NCI-H69 (cell line): ENCODE data around the gene THEM5.

Source experiments
- DNase-seq: peaks from one replicate; lab custom pipeline; 2025; lab: John Stamatoyannopoulos, UW

The THEM5 gene

DNA sequence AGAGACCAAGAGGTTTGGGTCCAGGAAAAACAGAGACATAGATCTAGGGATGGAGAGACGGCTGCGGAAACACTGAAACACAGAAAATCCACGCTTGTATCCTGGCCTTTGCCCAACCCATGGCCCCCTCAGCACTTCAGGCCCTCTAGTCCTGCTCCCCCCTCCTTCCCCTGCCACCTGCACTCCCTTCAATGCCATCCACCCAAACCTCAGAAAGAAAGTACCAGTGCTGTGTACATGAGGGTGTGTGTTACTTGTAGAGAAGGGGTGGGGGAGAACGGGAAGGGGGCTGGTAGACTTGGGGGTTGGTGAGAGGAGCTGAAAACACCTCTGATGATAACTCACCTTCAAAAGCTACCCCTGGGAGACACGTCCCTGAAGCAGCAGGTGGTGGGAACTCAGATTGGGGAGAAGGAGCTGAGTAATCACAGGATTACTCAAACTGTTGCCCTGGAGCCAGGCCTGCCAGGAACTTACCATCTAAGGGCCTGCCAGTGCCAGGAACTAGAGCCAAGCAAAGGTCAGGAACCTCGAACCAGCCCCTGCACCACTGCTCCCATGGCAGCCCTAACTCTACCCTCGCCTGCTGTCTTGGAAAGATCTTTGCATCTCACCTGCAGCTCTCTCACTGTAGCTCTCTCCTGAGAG, 33.4 kb downstream of the THEM5 start:
- no peak for DNase-seq

DNA sequence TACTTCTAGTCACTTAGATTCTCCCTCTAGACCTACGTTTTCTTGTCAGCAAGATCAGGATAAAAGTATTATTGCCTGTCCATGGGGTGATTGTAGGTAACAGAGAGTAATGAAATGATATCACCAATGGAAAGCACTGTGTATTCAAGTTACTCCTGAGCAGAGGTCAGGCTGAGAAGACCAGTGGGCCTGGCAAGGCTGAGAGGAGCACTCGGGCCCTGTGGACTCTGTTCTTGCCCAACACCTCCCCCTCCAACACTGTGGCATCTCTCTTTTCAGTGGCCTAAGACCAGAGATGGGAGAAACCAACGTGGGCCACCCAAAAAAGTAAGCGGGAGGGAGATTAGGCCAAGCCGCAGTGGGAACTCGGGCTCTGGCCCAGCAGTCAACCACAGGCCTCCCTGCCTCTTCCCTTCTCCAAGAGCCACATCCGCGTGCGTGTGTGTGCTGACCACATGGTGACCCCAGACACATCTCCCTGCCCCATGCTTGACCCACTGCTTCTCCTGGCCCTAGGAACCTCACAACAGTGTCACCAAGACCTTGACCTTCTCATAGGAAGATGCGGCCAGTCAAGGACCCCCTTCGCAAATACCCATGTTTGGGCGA, 34.2 kb downstream of the THEM5 start:
- DNase-seq = no peak

DNA sequence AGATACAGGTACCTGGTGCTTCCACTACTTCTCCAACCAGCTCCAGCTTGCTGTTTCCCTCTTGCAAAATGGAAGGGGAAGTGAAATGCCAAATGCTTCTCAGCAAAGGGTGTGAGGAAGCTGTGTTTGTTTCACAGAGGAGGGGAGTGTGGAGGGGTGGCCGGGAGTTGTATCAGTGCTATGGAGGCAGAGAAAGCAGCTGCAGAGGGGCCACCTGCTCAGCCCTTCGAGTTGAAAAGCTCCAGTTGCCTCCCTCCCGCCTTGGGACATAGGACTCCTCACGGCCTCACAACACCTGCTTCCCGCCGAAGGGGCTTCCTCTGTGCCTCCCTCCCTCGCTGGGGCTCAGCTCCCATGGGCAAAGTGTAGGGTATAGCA, 36.2 kb downstream of the THEM5 start:
- DNase-seq = no peak

DNA sequence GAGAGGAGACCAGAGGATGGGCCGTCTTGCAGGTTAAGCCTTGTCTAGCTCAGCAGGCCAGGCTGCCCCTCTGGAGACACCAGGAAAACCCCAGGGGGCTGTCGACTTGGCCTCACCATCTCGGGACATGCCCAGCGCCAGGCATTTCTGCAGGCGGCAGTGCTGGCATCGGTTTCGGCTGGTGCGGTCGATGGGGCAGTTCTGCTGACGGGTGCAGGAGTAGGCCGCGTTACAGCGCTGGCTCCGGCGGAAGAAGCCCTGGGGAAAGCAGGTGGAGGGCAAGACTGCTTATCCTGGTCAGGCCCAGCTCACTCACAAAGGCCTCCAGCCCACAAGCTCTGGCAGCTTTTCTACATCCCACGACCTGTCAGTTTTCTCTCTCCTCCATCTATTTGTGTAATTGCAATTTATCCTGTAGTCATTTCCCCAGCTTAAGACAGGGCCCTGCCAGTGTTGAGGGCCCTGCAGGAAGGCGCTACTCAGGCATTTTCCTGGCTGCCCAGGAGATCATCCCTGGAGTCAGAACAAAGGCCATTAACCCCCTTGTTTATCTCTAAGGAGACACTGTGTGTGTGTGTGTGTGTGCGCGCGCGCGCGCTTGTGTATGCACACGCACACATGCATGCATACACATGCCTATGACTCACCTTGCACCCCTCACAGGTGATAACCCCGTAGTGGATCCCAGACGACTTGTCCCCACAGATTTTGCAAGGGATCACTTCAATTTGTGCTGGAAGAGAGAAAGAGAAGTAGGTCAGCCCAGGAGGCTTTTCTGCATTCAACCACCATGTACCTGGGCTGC, 36.8 kb downstream of the THEM5 start:
- peak; percentile 11 for DNase-seq

DNA sequence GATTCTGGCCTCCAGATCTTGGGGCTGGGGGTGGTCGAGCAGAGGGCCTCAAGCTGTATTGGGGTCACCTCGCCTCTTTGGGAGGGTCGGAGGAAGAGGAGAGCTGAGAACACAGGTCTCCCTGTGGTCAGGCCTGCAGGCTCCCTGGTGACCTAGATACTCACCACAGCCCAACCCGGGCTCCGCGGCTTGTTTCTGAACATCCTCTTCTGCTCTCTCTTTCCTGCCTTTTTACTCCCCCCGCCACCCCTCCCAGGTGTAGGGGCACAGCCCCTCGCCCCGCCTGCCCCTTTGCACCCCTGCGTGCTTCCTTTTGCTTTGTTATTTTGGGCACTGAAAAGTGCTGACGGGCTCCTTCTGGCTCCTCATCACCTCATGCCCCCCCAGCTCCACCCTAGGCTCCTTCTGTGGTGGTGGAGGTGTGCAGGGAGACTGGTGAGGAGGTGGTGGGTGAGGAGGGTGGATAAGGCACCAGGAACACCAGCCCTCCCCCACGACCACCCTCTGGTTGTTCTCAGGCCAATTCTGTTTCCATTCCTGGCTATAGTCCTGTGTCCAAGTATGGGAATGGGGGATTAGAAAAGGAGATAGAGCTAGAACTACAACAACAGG, 37.7 kb downstream of the THEM5 start:
- no peak for DNase-seq

DNA sequence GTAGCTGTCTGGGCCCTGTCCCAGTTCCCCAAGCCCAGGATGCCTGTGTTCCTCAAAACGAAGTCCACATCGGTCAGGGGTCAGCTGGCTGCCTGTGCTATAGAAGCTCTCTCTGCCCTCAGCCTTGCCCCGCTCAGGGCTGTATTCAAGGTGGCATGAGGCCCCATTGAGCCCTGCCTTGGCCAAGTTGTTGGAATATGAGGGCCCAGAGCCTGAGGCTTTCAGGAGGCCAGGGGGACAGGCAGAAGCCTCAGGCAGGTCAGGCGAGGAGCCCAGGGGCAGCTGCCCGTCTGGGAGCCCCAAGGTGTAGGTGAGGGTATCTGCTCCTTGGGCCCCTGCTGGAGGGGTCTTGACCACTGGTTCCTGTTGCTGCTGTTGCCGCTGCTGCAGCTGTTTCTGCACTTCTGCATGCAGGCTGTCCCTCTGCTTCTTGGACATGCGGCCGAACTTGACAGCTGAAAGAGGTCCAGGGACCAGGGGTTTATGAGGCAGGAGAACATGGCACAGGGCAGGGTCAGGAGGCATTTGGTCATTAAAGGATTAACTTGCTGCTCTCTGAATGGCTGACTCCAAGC, 38.5 kb downstream of the THEM5 start:
- DNase-seq = no peak

DNA sequence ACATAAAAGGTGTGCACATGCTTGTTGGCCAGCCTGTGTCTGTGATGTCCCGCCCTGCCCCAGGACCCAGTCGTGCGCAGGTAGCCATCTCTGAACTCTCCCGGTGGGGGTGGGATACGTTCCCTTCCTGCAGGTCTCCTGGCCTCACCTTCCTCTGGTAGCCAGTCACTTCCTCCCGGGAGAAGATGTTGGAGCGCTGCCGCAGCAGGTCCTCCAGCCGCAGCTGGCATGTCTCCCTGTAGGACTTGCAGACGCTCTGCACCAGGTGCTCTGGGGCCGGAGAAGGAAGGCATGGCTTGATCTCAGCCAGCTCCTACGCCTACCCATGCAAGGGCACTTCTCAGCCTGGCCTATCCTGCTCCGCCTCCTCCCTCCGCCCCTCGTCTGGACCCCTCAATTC, 39.1 kb downstream of the THEM5 start:
- no peak for DNase-seq

DNA sequence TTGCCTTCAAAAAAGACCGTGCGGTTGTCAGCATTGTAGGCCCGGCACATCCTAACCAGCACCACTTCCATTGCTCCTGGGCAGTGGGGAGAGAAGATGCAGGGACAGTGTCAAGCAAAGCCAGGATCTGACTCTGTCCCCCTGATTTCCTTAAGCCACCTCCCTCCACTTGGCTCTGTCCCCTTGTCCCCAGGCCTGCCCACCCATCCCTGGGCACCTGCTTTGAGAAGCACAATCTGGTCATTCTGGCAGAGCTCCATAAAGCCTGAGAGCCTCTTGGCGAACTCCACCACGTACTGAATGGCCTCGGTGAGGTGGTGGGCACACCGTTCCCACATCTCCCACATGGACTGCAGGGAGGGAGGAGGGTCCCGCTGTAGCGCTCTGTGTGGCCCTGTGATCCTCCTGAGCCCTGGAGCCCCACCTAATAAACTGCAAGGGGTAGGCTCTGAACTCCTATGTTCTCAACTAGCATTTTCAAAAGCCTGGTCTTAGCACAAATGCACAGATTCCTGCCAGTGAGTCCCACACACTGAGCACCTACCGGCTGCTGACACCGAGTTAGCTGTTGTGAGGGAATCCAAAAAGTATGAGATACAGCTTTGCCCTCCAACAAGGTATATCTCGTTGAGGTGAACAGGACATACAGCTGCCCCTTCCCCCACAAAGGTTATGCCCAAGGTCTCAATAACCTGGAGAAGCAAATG, 40.1 kb downstream of the THEM5 start:
- no peak for DNase-seq

DNA sequence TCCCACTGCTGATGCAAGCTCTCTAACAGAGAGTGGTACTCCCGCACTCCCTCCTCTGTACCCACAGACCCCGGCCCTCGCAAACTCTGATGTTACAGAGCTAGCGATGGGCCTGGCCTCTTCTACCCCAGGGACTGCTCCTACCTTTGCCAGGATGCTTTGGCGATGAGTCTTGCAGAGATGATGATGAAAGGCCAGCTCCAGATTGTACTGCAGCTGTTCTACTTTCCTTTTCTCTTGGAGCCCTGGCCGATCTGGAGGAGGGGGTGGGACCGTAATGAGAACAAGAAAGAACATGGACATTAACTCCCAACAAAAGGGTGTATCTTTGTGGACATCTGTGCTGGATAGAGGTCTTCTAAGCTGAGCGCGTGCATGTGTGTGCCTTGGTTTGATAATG, 42.3 kb downstream of the THEM5 start:
- DNase-seq = no peak

DNA sequence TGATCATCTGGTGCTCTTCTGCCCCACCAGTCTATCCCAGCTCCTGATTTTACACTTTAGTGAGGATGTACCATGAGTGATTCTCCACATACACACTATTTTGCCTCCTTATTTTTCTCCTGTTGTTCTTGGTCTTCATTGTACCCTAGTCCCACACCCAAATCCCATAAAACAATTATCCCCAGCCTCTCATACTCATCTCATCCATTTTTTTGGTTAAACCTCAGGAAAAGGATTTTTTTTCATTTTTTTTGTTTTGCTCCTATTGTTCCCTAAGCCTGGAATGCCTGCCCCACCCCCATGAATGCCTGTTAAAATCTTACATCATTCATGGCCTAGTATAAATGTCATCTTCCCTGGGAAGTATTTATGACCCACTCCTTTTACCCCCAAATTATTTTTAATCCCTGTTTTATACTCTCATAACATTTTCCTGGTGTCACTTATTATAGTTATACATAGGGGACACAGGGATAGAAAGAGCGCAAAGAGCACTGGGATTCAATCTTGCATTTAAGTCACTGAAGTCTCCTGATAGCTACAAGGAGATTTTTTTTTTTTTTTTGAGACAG, 43.4 kb downstream of the THEM5 start:
- peak; percentile 10 for DNase-seq

DNA sequence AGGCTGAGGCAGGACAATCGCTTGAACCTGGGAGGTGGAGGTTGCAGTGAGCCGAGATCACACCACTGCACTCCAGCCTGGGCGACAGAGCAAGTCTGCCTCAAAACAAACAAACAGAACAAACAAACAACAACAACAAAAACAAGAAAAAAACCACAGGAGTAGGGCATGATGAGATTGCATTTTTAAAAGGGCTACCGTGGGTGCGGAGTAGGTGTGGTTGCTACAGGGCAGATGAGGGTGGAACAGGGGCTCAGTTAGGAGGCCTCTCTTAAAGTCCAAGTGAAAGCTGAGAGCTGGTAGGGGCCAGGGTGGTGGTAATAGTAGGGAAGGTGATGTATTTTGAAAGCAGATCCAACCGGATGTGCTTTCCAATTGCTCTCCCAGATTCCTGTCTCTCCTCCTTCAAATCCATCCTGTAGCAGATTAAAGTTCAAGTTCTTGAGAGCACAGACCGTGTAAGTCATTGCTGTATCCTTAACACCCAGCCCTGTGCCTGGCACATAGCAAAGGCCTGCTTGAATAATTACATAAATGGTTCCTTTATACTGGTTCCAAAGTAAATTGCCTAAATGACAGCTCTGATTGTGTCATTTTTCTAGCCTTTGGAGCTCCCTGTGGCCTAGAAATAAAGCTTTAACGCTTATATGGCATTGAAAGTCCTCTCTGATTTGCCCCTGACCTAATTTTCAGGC, 44.1 kb downstream of the THEM5 start:
- peak; percentile 38 for DNase-seq

DNA sequence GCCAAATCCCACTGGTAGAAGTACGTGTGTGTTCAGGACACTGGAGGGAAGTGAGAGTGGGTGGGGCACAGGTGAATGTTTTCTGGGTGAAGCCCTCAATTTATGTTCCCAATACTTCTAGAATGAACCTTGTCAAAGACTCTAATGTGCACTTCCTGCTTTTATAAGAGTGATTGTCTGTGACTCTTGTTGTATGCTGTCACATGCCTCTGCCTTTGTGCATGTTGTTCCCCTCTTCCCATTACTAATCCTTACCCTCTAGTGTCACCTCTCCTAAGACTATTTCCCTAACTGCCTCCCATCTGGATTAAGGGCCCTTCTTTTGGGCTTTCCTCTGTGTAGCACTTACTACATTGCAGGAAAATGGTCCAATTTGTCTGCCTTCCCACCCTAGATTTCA, 45.7 kb downstream of the THEM5 start:
- DNase-seq = no peak

DNA sequence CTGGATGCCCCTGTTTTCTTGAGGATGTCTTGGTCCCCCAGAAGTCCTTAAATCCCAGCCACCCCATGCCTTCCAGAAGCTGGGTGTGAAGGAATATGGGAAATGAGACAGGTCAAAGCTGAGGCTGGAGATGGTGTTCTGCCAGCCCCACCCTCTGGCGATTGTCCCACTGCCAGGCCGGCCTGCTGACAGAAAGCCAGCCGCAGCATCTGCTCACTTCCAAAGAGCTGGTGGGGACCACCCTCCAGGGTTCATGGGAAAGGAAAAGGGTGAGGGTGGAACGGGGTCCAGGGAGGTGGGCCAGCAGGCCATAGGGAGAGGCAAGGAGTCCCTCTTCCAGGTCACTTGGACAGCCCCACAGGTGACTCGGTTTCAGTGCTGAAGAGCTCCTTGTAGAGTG, 46.4 kb downstream of the THEM5 start:
- no peak for DNase-seq

DNA sequence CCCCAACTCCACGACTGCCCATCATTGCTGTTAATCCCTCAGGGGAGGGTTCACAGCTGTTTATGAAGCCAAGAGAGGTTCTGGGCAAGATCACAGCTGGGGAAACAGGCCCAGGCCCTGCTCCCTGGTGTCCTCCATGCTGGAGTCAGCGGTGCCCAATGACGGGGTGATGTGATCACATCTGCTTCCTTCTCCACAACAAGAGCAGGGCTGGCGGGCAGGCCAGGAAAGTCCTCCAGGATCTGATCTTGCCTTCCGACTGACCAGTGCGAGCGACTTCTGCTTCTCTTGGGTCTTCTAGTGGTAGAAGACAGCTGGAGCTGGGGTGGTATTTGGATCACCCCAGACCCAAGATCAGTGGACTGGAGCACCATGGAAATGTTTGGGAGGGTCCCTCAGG, 47.3 kb downstream of the THEM5 start:
- DNase-seq = no peak

DNA sequence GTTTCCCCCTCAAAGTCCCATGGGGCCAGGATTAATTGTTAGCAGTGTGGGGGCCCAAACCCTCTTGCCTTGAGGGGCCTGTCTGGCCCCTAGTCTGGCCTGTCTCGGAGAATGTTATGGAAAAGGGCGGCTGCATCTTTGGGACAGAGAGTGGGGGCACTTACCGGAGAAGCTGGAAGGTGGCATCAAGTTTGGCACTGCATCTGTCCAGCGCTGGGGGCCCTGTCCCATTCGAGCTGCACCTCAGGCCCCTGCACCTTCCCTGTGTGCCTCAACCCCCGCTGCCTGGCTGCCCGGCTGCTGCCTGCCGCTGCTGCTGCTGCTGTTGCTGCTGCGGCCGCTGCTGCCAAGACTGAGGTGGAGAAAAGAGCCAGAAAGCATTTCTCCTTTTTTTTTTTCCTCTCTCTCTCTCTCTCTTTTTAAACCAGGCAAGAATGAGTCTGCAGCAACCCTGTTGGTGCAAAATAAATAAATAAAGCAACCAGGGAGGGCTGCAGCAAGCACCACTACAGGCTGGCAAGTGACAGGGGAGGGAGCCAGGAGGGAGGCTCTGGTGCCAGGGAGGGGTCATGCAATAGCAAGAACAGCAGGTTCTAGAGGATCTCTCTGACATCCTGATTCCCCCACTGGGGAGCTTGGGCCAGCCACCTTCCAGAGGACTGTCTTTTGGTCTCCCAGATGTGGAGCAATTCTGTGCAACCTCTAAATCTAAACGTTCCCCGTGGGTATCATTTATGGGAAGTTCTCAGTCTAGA, 48.3 kb downstream of the THEM5 start, which contains the start of gene LINGO4:
Gene LINGO4, minus strand, starts transcription at position 354 of the 755 bp plus-strand sequence. CDS start 2,715 bp downstream, outside the sequence.
- DNase-seq = no peak

DNA sequence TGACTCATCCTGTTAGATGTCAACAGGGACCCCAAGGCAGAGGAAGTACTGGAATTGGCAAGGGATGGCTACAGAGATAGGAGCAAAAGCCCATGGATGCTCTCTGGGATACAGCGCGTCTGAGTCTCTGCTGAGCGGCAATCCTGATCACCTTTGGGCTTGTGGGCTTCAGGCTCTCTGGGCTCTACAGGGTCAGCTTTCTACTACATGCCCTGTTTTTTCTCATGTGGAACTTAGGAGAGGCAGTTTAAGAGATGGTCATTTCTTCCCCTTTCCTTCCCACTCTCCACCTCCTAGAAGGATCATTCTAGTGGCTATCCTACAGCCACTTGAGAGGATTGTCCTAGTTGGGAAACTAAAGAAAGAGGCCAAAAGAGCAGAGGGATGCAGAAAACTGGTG, 49.6 kb downstream of the THEM5 start:
- no peak for DNase-seq

DNA sequence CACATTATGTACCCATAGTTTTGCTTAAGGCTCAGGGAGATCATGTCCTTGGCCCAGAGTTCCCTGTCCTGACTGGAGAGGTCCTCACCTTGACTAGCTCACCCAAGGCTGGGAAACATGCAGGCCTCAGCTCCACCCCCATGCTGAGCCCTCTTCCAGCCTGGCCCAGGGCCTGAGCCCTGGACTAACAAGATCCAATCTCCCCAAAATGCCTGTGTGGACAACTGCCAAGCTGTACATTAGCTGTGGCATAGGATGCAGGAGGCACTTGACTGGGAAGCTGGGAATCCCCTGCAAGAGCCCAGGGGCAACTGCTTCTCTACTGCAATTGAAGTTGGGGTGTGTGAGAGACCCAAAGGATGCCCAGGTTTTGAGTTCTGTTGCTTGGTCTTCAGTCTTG, 50.3 kb downstream of the THEM5 start:
- DNase-seq = no peak

DNA sequence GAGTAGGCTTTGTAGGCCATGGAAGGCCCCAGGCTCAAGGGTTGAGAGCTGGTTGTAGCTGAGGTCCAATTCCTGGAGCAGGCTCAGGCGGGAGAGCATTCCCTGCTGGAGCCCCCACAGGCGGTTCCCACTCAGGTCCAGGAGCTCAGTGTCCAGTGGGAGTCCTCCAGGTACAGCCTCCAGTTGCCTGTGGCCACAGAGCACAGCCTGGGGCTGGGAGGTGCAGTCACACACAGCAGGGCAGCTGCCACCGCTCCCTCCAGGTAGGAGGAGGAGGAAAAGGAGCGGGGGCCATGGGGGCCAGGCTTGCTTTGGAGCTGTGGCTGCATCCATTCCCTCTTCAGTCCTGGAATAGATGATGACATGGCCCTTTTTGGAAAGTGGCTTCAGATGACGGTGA, 51.1 kb downstream of the THEM5 start:
- DNase-seq = no peak

DNA sequence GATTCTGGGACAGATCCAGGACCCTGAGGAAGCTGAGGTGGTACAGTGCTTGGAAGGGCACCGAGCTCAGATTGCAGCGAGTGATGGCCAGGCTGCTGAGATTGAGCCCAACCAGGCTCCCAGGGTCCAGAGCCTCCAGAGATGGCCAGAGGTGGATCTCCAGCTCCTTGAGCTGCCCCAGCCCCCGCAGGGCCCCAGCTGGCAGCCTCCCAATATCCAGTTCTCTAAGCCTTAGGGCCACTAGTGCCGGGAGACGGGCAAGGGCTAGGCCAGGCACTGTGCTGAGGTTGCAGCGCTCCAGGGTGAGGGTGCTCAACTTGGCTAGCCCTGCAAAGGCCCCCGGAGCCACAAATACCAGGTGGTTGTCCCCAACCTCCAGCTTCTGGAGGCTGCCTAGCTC, 51.7 kb downstream of the THEM5 start:
- DNase-seq = no peak

DNA sequence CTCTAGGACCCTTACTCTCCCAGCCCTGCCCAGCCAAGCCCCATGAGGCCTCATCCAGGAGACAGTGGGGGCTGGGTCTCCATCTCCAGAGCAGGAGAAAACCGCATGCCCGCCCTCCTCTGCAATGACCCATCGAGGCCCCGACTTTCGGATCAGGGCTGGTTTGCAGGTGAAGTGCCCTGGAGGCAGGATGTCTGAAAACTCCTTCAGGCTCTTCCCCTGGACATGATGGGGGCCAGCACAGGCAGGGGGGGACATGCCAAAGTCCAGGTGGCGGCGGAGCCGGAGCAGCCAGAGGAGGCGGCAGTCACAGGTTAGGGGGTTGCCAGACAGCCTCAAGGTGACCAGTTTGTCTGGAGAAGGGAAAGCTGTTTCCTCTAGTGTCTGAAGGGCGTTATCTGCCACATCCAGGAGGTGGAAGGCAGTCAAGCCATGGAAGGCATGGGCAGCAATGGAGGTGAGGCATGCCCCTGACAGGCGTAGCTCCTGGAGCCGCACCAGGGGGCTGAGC, 52.1 kb downstream of the THEM5 start:
- no peak for DNase-seq
